K562 treated with DMSO at 1 percent for 24 hours (cell line): ENCODE results near the gene RIPK3. TPM values are rescaled to one million over a fixed set of nuclear protein-coding genes. Genes with fewer than 3 reads are reported as not detected.

ENCODE experiments used
- total RNA-seq: library from RNA; unstranded; fragments of 300-600 nt; gene quantifications from 2 replicates; pipeline ENCODE4 v1.2.3, GENCODE V29; 2022; ENCODE audit warnings: low read depth; ENCODE audit not compliant: insufficient read depth

RIPK3 gene
- total RNA-seq, result 0.35 and 0.89 TPM in 2 replicates

DNA sequence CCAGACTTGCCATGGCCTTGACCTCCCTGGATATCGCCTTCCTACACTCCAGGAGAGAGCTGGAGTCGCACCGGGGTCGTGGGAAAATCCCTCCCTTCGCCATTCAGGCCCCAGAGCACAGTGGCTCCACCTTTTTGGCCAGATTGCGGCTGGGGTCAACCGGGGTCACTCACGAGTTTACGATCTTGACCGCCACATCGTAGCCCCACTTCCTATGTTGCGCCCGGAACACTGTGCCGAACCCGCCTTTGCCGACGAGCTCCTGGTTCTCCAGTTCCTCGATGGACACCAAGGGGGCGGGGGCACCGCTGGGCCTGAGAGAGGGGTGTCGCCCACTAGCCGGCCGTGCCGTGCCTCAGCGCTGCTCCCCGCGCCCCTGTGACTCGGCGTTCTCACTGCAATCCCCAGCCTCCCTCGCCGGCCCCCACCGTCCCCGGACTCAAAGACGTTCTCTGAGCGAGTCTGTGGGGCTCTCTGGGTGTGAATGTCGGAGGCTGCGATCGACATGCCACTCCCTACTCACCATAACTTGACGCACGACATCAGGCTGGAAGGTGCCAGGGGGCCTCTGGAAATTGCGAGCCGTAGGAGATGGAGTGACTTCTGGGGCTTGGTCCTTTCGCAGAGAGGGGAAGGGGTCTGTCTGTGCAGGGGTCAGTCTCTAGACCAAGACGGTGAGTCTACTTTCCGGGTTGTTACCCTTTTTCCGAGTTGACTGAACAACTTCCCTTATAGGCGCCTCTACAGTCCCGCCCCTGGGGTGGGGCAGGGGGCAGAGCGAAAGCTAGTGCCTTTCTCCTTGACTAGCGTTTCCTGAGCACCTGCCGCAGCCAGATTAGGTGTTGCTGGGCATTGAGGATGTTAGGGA, at the start of gene RIPK3:
Gene RIPK3, minus strand, starts transcription at position 708 of the 868 bp plus-strand sequence. Its CDS starts 165 bp downstream, at position 543.

DNA sequence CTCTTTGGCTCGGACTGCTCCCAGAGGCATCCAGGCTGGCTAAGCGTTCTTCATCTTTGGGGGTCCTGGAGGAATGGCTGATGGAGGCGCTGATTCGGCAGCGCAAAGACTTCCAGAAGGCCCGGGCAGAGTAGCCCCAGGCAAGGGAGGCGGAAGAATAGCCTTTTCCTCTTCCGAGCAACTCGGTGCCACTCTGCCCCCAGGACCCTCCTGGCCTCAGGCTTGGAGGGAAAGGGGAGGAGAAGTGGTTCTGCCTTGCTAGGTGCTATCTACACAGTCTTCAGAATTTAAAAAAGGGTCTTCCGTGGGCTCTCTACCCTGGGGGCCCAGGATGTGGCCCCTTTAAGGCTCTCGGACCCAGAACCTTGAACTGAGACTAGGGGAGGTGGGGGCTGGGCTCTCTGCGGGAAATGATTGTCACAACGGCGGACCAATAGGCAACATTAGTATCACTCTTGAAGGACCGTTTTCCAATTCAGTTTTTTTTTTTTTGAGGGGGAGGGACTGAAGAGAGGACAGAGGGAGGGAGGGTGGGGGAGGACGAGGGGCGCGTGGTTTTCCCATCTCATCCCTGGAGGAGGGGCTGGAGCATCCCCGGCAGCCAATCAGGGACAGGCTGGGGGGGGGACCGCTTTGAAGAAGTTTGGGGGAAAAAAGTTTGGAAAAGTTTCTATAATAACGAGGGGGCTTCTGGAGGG, 27.9 kb upstream of the RIPK3 start, which contains the start of gene NFATC4:
Gene NFATC4, plus strand, starts transcription at position 671 of the 698 bp plus-strand sequence. CDS start 157 bp downstream, outside the sequence.

DNA sequence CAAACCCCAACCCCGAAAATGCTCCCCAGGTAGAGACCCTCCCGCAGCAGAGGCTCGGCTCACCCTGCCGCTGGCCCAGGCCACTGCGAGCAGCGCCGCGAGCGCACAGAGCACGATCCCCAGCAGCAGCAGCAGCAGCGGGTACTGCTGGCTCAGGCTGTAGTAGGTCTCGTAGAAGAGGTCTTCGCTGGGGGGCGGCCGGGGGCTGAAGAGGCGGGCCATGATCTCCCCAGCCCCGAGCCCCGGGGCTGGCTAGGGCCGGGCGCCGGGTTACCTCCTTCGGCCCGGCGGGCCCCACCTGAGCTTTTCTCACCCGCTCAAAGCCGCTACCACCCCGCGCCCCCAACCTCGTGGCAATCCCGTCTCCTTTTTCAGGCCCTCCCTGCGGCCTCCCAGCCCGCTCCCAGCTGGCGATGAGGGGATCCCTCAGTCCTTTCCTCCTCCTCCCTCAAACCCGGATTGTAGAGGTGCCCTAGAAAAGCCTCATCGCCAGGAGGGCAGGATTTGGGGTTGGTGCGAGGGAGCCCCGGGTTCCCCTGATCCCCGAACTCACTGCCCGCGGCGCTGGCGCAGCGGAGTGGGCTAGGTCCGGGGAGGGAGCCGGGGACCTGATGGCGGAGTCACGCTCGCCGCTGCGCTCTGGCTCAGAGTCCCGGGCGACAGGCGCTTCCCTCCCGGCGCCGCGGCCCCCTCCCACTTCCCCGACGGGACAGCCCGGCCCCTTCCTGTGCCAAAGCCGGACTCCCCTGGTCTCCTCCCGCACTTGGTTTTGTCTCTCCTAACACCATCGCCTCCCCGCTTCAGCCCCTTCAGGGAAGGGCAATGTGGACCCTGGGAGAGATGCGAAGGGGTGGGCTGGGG, 5.1 kb downstream of the RIPK3 start, which contains the start of gene ADCY4:
Gene ADCY4, minus strand, starts transcription at position 641 of the 861 bp plus-strand sequence. Its CDS starts 419 bp downstream, at position 222.

DNA sequence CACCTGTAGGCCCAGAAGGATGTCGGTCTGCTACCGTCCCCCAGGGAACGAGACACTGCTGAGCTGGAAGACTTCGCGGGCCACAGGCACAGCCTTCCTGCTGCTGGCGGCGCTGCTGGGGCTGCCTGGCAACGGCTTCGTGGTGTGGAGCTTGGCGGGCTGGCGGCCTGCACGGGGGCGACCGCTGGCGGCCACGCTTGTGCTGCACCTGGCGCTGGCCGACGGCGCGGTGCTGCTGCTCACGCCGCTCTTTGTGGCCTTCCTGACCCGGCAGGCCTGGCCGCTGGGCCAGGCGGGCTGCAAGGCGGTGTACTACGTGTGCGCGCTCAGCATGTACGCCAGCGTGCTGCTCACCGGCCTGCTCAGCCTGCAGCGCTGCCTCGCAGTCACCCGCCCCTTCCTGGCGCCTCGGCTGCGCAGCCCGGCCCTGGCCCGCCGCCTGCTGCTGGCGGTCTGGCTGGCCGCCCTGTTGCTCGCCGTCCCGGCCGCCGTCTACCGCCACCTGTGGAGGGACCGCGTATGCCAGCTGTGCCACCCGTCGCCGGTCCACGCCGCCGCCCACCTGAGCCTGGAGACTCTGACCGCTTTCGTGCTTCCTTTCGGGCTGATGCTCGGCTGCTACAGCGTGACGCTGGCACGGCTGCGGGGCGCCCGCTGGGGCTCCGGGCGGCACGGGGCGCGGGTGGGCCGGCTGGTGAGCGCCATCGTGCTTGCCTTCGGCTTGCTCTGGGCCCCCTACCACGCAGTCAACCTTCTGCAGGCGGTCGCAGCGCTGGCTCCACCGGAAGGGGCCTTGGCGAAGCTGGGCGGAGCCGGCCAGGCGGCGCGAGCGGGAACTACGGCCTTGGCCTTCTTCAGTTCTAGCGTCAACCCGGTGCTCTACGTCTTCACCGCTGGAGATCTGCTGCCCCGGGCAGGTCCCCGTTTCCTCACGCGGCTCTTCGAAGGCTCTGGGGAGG, 28.9 kb downstream of the RIPK3 start, which contains the start of gene LTB4R:
Gene LTB4R, plus strand, starts transcription at position 857 of the 959 bp plus-strand sequence. CDS start 4,150 bp downstream, outside the sequence.

DNA sequence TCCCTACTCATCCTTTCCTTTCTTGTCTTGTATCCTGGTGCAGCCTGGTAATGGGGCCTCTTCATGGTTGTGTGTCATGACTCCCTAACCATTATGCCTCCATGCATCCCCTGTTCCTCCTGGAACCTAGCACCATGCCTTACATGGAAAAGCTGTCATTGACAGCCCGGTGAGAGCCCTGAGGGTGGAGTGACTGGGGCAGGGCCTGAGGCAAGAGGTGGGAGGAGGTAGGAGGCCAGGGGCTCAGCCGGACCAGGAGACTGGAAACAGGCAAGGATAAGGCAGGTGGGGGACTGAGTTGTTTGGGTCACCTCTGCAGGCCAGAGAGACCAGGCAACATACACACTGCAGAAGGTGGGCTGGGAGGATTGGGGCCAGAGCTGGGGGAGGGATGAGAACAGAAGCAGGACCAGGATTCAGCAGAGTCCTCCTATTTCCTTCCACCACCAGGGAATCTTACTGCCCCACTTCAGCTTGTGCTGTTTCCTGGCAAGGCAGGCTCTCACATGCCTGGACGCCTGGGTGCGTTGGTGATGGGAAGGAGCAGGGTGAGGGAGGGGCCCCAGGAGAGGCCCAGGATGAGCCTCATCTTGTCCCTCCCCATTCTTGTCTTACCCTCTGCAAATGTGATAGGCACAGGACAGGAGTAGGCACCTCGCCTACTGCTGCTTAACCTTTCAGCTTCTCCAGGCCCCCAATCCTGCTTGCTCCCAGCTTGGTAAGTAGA, 30.1 kb downstream of the RIPK3 start, which contains the start of gene LTB4R2:
Gene LTB4R2, plus strand, starts transcription at position 603 of the 727 bp plus-strand sequence. CDS start 525 bp downstream, outside the sequence.

DNA sequence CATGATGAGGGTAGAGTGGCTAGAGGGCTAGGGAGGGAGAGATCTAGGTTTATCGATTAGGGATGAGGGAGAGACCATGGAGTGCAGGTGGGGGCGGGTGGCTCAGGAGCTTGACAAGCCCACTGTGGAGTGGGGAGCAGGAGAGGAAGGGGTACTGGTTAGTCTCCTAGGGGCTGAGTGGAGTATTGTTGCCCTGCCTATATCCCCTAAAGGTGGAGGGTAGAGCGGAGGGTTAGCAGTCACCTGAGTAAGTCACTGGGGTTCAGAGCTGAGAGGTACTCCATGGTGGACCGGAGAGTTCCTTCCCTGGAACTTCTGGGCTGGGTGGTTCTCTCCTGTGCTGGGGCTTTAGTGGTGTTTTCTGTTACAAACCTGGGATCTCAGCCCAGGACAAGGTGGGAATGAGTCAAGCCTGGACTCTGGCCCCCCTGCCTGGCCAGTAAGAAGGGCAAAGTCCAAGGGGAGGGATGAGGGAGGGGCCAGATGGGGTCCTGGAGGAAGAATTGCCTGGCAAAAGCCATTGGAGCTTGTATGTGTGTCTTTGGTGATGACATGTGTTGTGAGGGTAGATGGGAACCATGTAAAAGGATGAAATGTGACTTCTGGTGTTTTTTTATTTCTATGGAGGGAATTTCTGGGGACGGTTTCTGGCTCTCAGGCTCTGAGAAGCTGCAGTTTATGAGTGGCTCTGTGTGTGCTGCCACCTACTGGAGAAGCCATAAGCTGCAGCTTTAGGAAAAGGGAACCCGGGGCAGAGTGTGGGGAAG, 32.0 kb downstream of the RIPK3 start, which contains the start of gene CIDEB:
Gene CIDEB, minus strand, starts transcription at position 403 of the 767 bp plus-strand sequence. Its CDS starts 119 bp downstream, at position 284.

DNA sequence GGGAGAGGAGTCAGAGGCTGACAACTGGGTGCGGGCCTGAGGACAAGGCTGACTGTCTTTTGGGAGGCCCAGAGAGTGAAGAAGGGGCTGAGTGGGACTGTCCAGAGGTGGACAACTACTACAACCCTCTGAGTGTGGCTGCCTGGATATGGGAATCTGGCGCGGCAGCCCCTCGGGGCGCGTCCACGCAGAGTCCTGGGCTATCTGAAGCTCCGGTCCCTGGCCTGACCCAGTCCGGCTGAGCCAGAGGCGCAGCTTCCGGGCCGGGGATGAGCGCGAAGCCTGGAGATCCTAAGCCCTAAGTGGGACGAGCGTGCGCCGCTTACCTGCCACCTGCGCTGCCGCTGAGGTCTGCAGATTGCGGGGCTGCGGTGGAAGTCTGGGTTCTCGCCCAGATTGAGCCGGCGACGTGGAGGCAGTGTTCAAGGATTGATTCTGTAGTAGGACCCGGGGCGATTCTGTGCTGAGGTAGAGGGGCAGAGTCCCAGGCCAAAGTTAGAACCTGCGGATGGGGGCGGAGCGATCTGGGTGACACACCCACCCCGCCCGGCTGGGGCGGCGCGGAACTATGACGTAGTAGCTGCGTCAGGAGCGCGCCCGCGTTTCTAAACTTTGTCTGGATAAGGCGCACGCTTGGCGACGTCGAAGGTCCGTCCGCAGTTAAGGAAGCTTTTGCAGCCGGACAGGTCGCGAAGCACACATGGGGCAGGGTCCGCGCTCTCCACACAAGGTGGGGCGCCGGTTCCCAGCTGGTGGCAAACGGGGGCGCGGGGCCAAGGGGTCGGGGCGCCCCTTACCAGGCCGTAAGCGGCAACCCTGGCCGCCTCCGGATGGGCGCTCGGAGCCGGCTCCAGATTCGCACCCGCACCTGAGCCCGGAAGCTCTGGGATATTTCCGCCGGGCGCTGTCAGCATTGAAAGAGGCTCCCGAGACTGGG, 40.3 kb downstream of the RIPK3 start, which contains the start of the genes DHRS1 and NOP9:
Gene DHRS1, minus strand, starts transcription at position 526 of the 937 bp plus-strand sequence. CDS start 674 bp downstream, outside the sequence.
Gene NOP9, plus strand, starts transcription at position 596 of the 937 bp plus-strand sequence. Its CDS starts 105 bp downstream, at position 701.

Other genes starting within 250 kb of the RIPK3 start
- gene PCK2, start 245.7 kb downstream of the RIPK3 start, total RNA-seq, result 150 and 160 TPM in 2 replicates
- 52.3 and 59.5 TPM in 2 replicates for gene DCAF11, start 225.2 kb downstream of the RIPK3 start, total RNA-seq
- 1.6 and 2.8 TPM in 2 replicates for gene NRL, start 225.0 kb downstream of the RIPK3 start, total RNA-seq
- 0.50 TPM in 1 of 2 replicates, not detected in the other for gene FITM1, start 209.3 kb downstream of the RIPK3 start, total RNA-seq
- gene PSME1, start 203.8 kb downstream of the RIPK3 start, total RNA-seq, result 169 and 181 TPM in 2 replicates
- gene EMC9, start 198.4 kb downstream of the RIPK3 start, total RNA-seq, result 55.6 TPM in 2 replicates
- 119 and 129 TPM in 2 replicates for gene PSME2, start 193.4 kb downstream of the RIPK3 start, total RNA-seq
- gene RNF31, start 192.5 kb downstream of the RIPK3 start, total RNA-seq, result 34.5 and 41.7 TPM in 2 replicates
- 11.9 and 14.2 TPM in 2 replicates for gene IRF9, start 178.7 kb downstream of the RIPK3 start, total RNA-seq
- 1.7 and 2.6 TPM in 2 replicates for gene REC8, start 167.9 kb downstream of the RIPK3 start, total RNA-seq
- gene IPO4, start 151.2 kb downstream of the RIPK3 start, total RNA-seq, result 16.3 and 21.4 TPM in 2 replicates
- 22.1 and 25.4 TPM in 2 replicates for gene TM9SF1, start 144.6 kb downstream of the RIPK3 start, total RNA-seq
- 0.96 TPM in 1 of 2 replicates, not detected in the other for gene TSSK4, start 134.3 kb downstream of the RIPK3 start, total RNA-seq
- 63.2 and 63.8 TPM in 2 replicates for gene CHMP4A, start 126.5 kb downstream of the RIPK3 start, total RNA-seq
- 16.9 and 17.9 TPM in 2 replicates for gene MDP1, start 123.9 kb downstream of the RIPK3 start, total RNA-seq
- gene NEDD8, start 107.6 kb downstream of the RIPK3 start, total RNA-seq, result 144 and 171 TPM in 2 replicates
- 56.8 and 59.4 TPM in 2 replicates for gene GMPR2, start 107.1 kb downstream of the RIPK3 start, total RNA-seq
- gene TINF2, start 97.4 kb downstream of the RIPK3 start, total RNA-seq, result 21.0 and 28.8 TPM in 2 replicates
- gene TGM1, start 76.8 kb downstream of the RIPK3 start, total RNA-seq, result 1.5 and 3.1 TPM in 2 replicates
- 24.9 and 28.0 TPM in 2 replicates for gene RABGGTA, start 68.4 kb downstream of the RIPK3 start, total RNA-seq
- 41.0 and 43.3 TPM in 2 replicates for gene DHRS1, start 40.2 kb downstream of the RIPK3 start, total RNA-seq
- 9.2 and 10.5 TPM in 2 replicates for gene NOP9, start 40.1 kb downstream of the RIPK3 start, total RNA-seq
- gene CIDEB, start 32.0 kb downstream of the RIPK3 start, total RNA-seq, result not detected in 2 replicates
- 5.2 and 5.8 TPM in 2 replicates for gene LTB4R2, start 29.9 kb downstream of the RIPK3 start, total RNA-seq
- 8.1 and 11.2 TPM in 2 replicates for gene LTB4R, start 28.5 kb downstream of the RIPK3 start, total RNA-seq
- gene ADCY4, start 4.9 kb downstream of the RIPK3 start, total RNA-seq, result not detected in 2 replicates
- 1.5 and 1.8 TPM in 2 replicates for gene NFATC4, start 28.2 kb upstream of the RIPK3 start, total RNA-seq
- gene NYNRIN, start 59.0 kb upstream of the RIPK3 start, total RNA-seq, result 1.4 and 1.6 TPM in 2 replicates
- 0.98 and 1.1 TPM in 2 replicates for gene CBLN3, start 89.7 kb upstream of the RIPK3 start, total RNA-seq
- gene KHNYN, start 90.0 kb upstream of the RIPK3 start, total RNA-seq, result 45.0 and 48.5 TPM in 2 replicates
- gene SDR39U1, start 102.8 kb upstream of the RIPK3 start, total RNA-seq, result 74.3 and 80.6 TPM in 2 replicates
- gene CMA1, start 168.3 kb upstream of the RIPK3 start, total RNA-seq, result not detected in 2 replicates
- gene CTSG, start 236.3 kb upstream of the RIPK3 start, total RNA-seq, result not detected in 2 replicates